PFSK-1 (cell line): ENCODE results near the gene RYR2.

Source experiments
- FOXP2 ChIP-seq: optimal IDR thresholded peaks from 2 replicates; pipeline ENCODE3; 2011; ENCODE audit warnings: borderline replicate concordance, control low read depth, inconsistent platforms; ENCODE audit not compliant: insufficient read depth; ENCODE audit errors: extremely low read length, extremely low read depth
- POLR2AphosphoS5 ChIP-seq: IDR thresholded peaks from 2 replicates; pipeline ENCODE4 v1.6.1; 2012; ENCODE audit warnings: low read depth, mild to moderate bottlenecking, control low read depth, low read length, moderate library complexity
- SIN3A ChIP-seq: IDR thresholded peaks from 2 replicates; pipeline ENCODE4 v1.6.1; 2012; ENCODE audit warnings: mild to moderate bottlenecking, low read length, moderate library complexity, borderline replicate concordance; ENCODE audit not compliant: insufficient read depth
- TAF1 ChIP-seq: IDR thresholded peaks from 2 replicates; pipeline ENCODE4 v1.6.1; 2012; ENCODE audit warnings: low read length, control low read depth, borderline replicate concordance; ENCODE audit not compliant: insufficient read depth
- TF ChIP-seq, protein P1 (sequence below), 2 experiments: IDR thresholded peaks; 2 replicates each; pipeline versions ENCODE4 v1.6.1 to v1.8.0; 2011 to 2012; ENCODE audit warnings: low read depth in 2 of 2, low read length in 2 of 2, control low read depth in 1 of 2, inconsistent platforms in 1 of 2, mild to moderate bottlenecking in 1 of 2, moderate library complexity in 1 of 2; ENCODE audit not compliant: insufficient read depth in 1 of 2

GRCh38 chr1:237492359-237492758 lies 450.4 kb downstream of the RYR2 start:
- TF ChIP-seq, protein P1, sequence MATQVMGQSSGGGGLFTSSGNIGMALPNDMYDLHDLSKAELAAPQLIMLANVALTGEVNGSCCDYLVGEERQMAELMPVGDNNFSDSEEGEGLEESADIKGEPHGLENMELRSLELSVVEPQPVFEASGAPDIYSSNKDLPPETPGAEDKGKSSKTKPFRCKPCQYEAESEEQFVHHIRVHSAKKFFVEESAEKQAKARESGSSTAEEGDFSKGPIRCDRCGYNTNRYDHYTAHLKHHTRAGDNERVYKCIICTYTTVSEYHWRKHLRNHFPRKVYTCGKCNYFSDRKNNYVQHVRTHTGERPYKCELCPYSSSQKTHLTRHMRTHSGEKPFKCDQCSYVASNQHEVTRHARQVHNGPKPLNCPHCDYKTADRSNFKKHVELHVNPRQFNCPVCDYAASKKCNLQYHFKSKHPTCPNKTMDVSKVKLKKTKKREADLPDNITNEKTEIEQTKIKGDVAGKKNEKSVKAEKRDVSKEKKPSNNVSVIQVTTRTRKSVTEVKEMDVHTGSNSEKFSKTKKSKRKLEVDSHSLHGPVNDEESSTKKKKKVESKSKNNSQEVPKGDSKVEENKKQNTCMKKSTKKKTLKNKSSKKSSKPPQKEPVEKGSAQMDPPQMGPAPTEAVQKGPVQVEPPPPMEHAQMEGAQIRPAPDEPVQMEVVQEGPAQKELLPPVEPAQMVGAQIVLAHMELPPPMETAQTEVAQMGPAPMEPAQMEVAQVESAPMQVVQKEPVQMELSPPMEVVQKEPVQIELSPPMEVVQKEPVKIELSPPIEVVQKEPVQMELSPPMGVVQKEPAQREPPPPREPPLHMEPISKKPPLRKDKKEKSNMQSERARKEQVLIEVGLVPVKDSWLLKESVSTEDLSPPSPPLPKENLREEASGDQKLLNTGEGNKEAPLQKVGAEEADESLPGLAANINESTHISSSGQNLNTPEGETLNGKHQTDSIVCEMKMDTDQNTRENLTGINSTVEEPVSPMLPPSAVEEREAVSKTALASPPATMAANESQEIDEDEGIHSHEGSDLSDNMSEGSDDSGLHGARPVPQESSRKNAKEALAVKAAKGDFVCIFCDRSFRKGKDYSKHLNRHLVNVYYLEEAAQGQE (IDR thresholded peaks at IDR 0.05; ENCODE audit: insufficient read depth in 1 of 2, low read depth in 2 of 2, low read length in 2 of 2) = no peak
- no peak for TF ChIP-seq POLR2AphosphoS5
- TF ChIP-seq FOXP2 = no peak
- TF ChIP-seq TAF1 = no peak
- TF ChIP-seq SIN3A = no peak
